H9 (cell line): ENCODE data around the gene ATP5PO. TPM values are rescaled to one million over a fixed set of nuclear protein-coding genes. Genes with fewer than 3 reads are reported as not detected.

Source experiments
- DNase-seq: peaks from one replicate; pipeline ENCODE4 v3.0.0-alpha.2; 2017
- H2AFZ ChIP-seq: one replicate; pipeline ENCODE4 v1.6.1; 2013; ENCODE audit warnings: mild to moderate bottlenecking, low read length, control low read depth, moderate library complexity
- H2AK5ac ChIP-seq: 2 replicates; pipeline ENCODE4 v1.6.1; 2013; ENCODE audit warnings: low read length, control low read depth, mixed read lengths; ENCODE audit not compliant: insufficient read length
- H2BK120ac ChIP-seq: one replicate; pipeline ENCODE4 v1.6.1; 2013; ENCODE audit warnings: low read depth, mild to moderate bottlenecking, low read length, control low read depth, inconsistent platforms; ENCODE audit not compliant: poor library complexity, severe bottlenecking
- H2BK12ac ChIP-seq: 2 replicates; pipeline ENCODE4 v1.6.1; 2013; ENCODE audit warnings: low read length, control low read depth, mixed read lengths, low read depth; ENCODE audit not compliant: insufficient read length
- H2BK15ac ChIP-seq: 2 replicates; pipeline ENCODE4 v1.6.1; 2013; ENCODE audit warnings: low read depth, low read length, control low read depth
- H2BK20ac ChIP-seq: one replicate; pipeline ENCODE4 v1.6.1; 2013; ENCODE audit warnings: low read depth, mild to moderate bottlenecking, low read length, control low read depth, inconsistent platforms; ENCODE audit not compliant: poor library complexity, severe bottlenecking
- H2BK5ac ChIP-seq: 2 replicates; pipeline ENCODE4 v1.6.1; 2013; ENCODE audit warnings: low read length, control low read depth, mixed read lengths; ENCODE audit not compliant: insufficient read length
- H3K14ac ChIP-seq: 2 replicates; pipeline ENCODE4 v1.6.1; 2013; ENCODE audit warnings: low read length, control low read depth; ENCODE audit not compliant: insufficient read depth
- H3K18ac ChIP-seq: 2 replicates; pipeline ENCODE4 v1.6.1; 2013; ENCODE audit warnings: low read depth, mild to moderate bottlenecking, mixed read lengths, low read length, control low read depth; ENCODE audit not compliant: insufficient read length
- H3K23ac ChIP-seq: 2 replicates; pipeline ENCODE4 v1.6.1; 2013; ENCODE audit warnings: low read length, control low read depth, mixed read lengths, low read depth; ENCODE audit not compliant: insufficient read length
- H3K23me2 ChIP-seq: 2 replicates; pipeline ENCODE4 v1.6.1; 2013; ENCODE audit warnings: low read depth, mild to moderate bottlenecking, mixed read lengths, low read length, control low read depth; ENCODE audit not compliant: insufficient read length, poor library complexity, severe bottlenecking
- H3K27ac ChIP-seq: 2 replicates; pipeline ENCODE4 v1.5.1; 2013; ENCODE audit warnings: low read length, control low read depth, mixed read lengths, low read depth; ENCODE audit not compliant: insufficient read length
- H3K27me3 ChIP-seq: 2 replicates; pipeline ENCODE4 v1.6.1; 2013; ENCODE audit warnings: low read length, control low read depth, inconsistent platforms; ENCODE audit not compliant: insufficient read depth
- H3K4ac ChIP-seq: 2 replicates; pipeline ENCODE4 v1.6.1; 2013; ENCODE audit warnings: low read depth, mild to moderate bottlenecking, control low read depth, inconsistent platforms, low read length, moderate library complexity
- H3K4me1 ChIP-seq: 2 replicates; pipeline ENCODE4 v1.6.1; 2013; ENCODE audit warnings: low read length, control low read depth, inconsistent platforms; ENCODE audit not compliant: insufficient read depth
- H3K4me2 ChIP-seq: 2 replicates; pipeline ENCODE4 v1.6.1; 2013; ENCODE audit warnings: low read length, control low read depth, mixed read lengths; ENCODE audit not compliant: insufficient read length, insufficient read depth
- H3K56ac ChIP-seq: 2 replicates; pipeline ENCODE4 v1.6.1; 2013; ENCODE audit warnings: low read depth, mild to moderate bottlenecking, mixed read lengths, low read length, control low read depth; ENCODE audit not compliant: insufficient read length
- H3K79me1 ChIP-seq: 2 replicates; pipeline ENCODE4 v1.6.1; 2013; ENCODE audit warnings: low read depth, mild to moderate bottlenecking, moderate library complexity, low read length, control low read depth, inconsistent platforms; ENCODE audit not compliant: insufficient read depth, poor library complexity, severe bottlenecking
- H3K79me2 ChIP-seq: 2 replicates; pipeline ENCODE4 v1.6.1; 2013; ENCODE audit warnings: low read length, control low read depth, inconsistent platforms; ENCODE audit not compliant: insufficient read depth
- H3K9ac ChIP-seq: 2 replicates; pipeline ENCODE4 v1.6.1; 2013; ENCODE audit warnings: low read length, control low read depth, mixed read lengths; ENCODE audit not compliant: insufficient read length; ENCODE audit errors: extremely low read depth
- H3K9me3 ChIP-seq: one replicate; pipeline ENCODE4 v1.6.1; 2013; ENCODE audit warnings: low read depth, low read length, inconsistent platforms; ENCODE audit not compliant: control insufficient read depth
- H3T11ph ChIP-seq: one replicate; pipeline ENCODE4 v1.6.1; 2013; ENCODE audit warnings: mild to moderate bottlenecking, low read length, control low read depth, inconsistent platforms
- H4K20me1 ChIP-seq: one replicate; pipeline ENCODE4 v1.6.1; 2013; ENCODE audit not compliant: control insufficient read depth, insufficient read length, insufficient read depth
- H4K5ac ChIP-seq: 2 replicates; pipeline ENCODE4 v1.6.1; 2013; ENCODE audit warnings: low read depth, mild to moderate bottlenecking, mixed read lengths, low read length, control low read depth; ENCODE audit not compliant: insufficient read length
- H4K8ac ChIP-seq: replicated peaks from 2 replicates; pipeline ENCODE4 v1.6.1; 2013; ENCODE audit warnings: low read length, control low read depth, mixed read lengths, low read depth; ENCODE audit not compliant: insufficient read length
- H4K91ac ChIP-seq: 2 replicates; pipeline ENCODE4 v1.6.1; 2013; ENCODE audit warnings: low read depth, mild to moderate bottlenecking, moderate library complexity, mixed read lengths, low read length, control low read depth; ENCODE audit not compliant: insufficient read length
- H3K27ac Mint-ChIP-seq, 3 experiments: 2 replicates in 2 of 3; 3 replicates in 1 of 3; pipeline ENCODE4 v1.8.0; 2020 to 2021; ENCODE audit warnings: mixed read lengths in 3 of 3, mild to moderate bottlenecking in 1 of 3, moderate library complexity in 1 of 3
- H3K27me3 Mint-ChIP-seq: 2 replicates; pipeline ENCODE4 v1.8.0; 2021; ENCODE audit warnings: low read depth, mild to moderate bottlenecking, moderate library complexity, mixed read lengths
- H3K36me3 Mint-ChIP-seq, 3 experiments: 2 replicates in 2 of 3; 3 replicates in 1 of 3; pipeline ENCODE4 v1.8.0; 2020 to 2021; ENCODE audit warnings: low read depth in 3 of 3, mixed read lengths in 3 of 3; ENCODE audit not compliant: insufficient read depth in 1 of 3
- H3K4me1 Mint-ChIP-seq, 2 experiments: 2 replicates each; pipeline ENCODE4 v1.8.0; 2020; ENCODE audit warnings: mixed read lengths in 2 of 2
- H3K4me3 Mint-ChIP-seq, 2 experiments: 2 replicates in 1 of 2; 3 replicates in 1 of 2; pipeline ENCODE4 v1.8.0; 2020 to 2021; ENCODE audit warnings: mild to moderate bottlenecking in 2 of 2, mixed read lengths in 2 of 2, moderate library complexity in 1 of 2
- H3K9me3 Mint-ChIP-seq, 2 experiments: 2 replicates in 1 of 2; 3 replicates in 1 of 2; pipeline ENCODE4 v1.8.0; 2020; ENCODE audit warnings: mild to moderate bottlenecking in 2 of 2, mixed read lengths in 2 of 2, moderate library complexity in 1 of 2
- WGBS: extraction: QIAGEN DNeasy Blood & Tissue Kit; methylation state at CpG from one replicate; pipeline ENCODE4 v1.1.7; 2013; ENCODE audit warnings: missing lambda C conversion rate, low lambda C conversion rate, mixed read lengths; ENCODE audit not compliant: insufficient read length; ENCODE audit errors: extremely low coverage; 5-methylcytosine and 5-hydroxymethylcytosine counted together
- total RNA-seq: library from RNA; stranded (reverse); gene quantifications from 2 replicates; pipeline ENCODE4 v1.2.1, GENCODE V29; 2021
- TF ChIP-seq, protein P1 (sequence below): fragments of 200-600 bp; sonication (generic); conservative IDR thresholded peaks from 3 replicates; pipeline ENCODE4 v1.8.0; 2021; ENCODE audit warnings: antibody characterized with exemption, mild to moderate bottlenecking

The ATP5PO gene
- total RNA-seq, 1 experiment from 2014 or later = 275 TPM

DNA sequence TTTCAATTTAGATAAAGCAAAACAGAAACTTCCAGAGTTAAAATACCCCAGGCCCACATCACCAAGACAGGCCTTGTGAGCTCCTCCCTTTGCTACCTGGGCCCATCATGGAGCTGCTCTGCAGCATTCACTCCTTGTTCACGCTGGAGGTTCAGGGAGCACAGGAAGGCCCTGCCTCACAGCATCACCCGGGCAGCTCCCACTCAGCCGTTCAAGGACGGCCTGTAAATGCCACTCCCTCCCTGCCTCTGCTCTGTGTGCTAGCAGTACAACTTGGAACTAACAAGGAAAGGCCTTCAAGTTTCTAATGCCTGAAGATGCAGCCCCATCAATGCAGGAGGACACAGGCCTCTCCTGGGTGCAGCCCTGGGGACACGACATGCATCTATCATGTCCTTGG, 11.6 kb downstream of the ATP5PO start:
- no peak overlapping the region for H3K27ac Mint-ChIP-seq

More for the DNA sequence above, 11.6 kb downstream of the ATP5PO start:
- Histone ChIP-seq H3K79me2 (no peaks in the 10 kb centered on the region), H3K27me3 (no peaks in the 10 kb centered on the region), H2AK5ac (no peak overlapping the region), H2BK12ac (no peak overlapping the region), H3K4me2 (no peak overlapping the region), H4K5ac (no peak overlapping the region), H2AFZ (no peak overlapping the region), H3K18ac (no peak overlapping the region), H3K79me1 (no peaks in the 10 kb centered on the region), H3K9ac (no peak overlapping the region), H3K9me3 (no peaks in the 10 kb centered on the region), H3K23me2 (no peaks in the 10 kb centered on the region), H3K23ac (no peak overlapping the region), H2BK120ac (no peak overlapping the region), H3K56ac (no peak overlapping the region), H3K27ac (no peak overlapping the region), H3T11ph (no peak overlapping the region), H2BK15ac (no peak overlapping the region), H3K14ac (no peak overlapping the region), H2BK20ac (no peak overlapping the region), H4K91ac (no peak overlapping the region), H4K8ac (no peak overlapping the region), H3K4me1 (no peaks in the 10 kb centered on the region), H3K4ac (no peak overlapping the region), H2BK5ac (no peak overlapping the region), H4K20me1 (no peaks in the 10 kb centered on the region)
- WGBS = no CpG with 5 or more reads among the region's 5 CpGs
- Mint-ChIP-seq H3K9me3 (no peaks in the 10 kb centered on the region), H3K4me1 (peaks cover 4 to 6% of the 10 kb centered on the region in 2 experiments; a peak in 3 of 4 replicates), H3K27me3 (no peaks in the 10 kb centered on the region), H3K36me3 (peaks cover 38 to 68% (median 63%) of the 10 kb centered on the region in 3 experiments; a peak in 6 of 7 replicates), H3K4me3 (no peak overlapping the region)
- no peak for DNase-seq
- TF ChIP-seq, protein P1, sequence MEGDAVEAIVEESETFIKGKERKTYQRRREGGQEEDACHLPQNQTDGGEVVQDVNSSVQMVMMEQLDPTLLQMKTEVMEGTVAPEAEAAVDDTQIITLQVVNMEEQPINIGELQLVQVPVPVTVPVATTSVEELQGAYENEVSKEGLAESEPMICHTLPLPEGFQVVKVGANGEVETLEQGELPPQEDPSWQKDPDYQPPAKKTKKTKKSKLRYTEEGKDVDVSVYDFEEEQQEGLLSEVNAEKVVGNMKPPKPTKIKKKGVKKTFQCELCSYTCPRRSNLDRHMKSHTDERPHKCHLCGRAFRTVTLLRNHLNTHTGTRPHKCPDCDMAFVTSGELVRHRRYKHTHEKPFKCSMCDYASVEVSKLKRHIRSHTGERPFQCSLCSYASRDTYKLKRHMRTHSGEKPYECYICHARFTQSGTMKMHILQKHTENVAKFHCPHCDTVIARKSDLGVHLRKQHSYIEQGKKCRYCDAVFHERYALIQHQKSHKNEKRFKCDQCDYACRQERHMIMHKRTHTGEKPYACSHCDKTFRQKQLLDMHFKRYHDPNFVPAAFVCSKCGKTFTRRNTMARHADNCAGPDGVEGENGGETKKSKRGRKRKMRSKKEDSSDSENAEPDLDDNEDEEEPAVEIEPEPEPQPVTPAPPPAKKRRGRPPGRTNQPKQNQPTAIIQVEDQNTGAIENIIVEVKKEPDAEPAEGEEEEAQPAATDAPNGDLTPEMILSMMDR = no peak
